ENCODE data around the gene MTARC1.

The MTARC1 gene

GRCh38 chr1:220786337-220787068 is at the start of gene MTARC1:
MTARC1 (plus strand) TSS chr1:220786913; CDS start chr1:220786945, 32 bp downstream.
- no peak for DNase-seq (ENCODE audit: low read depth in 3 of 3, low spot score in 1 of 3)

- no peak for DNase-seq (ENCODE audit: low read depth in 3 of 3, low spot score in 1 of 3)
These were observed 45.4 kb upstream of the MTARC1 start for GRCh38 chr1:220741349-220741748.

GRCh38 chr1:220741825-220742224 is 44.9 kb upstream of the MTARC1 start:
- no peak for DNase-seq (ENCODE audit: low read depth in 3 of 3, low spot score in 1 of 3)

- DNase-seq (ENCODE audit: low read depth in 3 of 3, low spot score in 1 of 3) = no peak
These were observed 44.2 kb upstream of the MTARC1 start for GRCh38 chr1:220742520-220742919.

- DNase-seq (ENCODE audit: low read depth in 3 of 3, low spot score in 1 of 3) = no peak
These were observed 39.9 kb upstream of the MTARC1 start for GRCh38 chr1:220746851-220747250.

GRCh38 chr1:220747437-220748088 is 39.1 kb upstream of the MTARC1 start:
- DNase-seq (ENCODE audit: low read depth in 3 of 3, low spot score in 1 of 3) = no peak

GRCh38 chr1:220748089-220748934 is 38.4 kb upstream of the MTARC1 start, which contains the start of gene MTARC2:
MTARC2 (plus strand) TSS chr1:220748322; CDS start chr1:220748532, 210 bp downstream.
- no peak for DNase-seq (ENCODE audit: low read depth in 3 of 3, low spot score in 1 of 3)

GRCh38 chr1:220748936-220749335 is 37.8 kb upstream of the MTARC1 start:
- DNase-seq (ENCODE audit: low read depth in 3 of 3, low spot score in 1 of 3) = no peak

GRCh38 chr1:220750131-220750515 is 36.6 kb upstream of the MTARC1 start:
- no peak for DNase-seq (ENCODE audit: low read depth in 3 of 3, low spot score in 1 of 3)

GRCh38 chr1:220751111-220751510 is 35.6 kb upstream of the MTARC1 start:
- DNase-seq (ENCODE audit: low read depth in 3 of 3, low spot score in 1 of 3) = no peak

- no peak for DNase-seq (ENCODE audit: low read depth in 3 of 3, low spot score in 1 of 3)
These were observed 32.3 kb upstream of the MTARC1 start for GRCh38 chr1:220754212-220754917.

- DNase-seq (ENCODE audit: low read depth in 3 of 3, low spot score in 1 of 3) = no peak
These were observed 31.8 kb upstream of the MTARC1 start for GRCh38 chr1:220754918-220755295.

- no peak for DNase-seq (ENCODE audit: low read depth in 3 of 3, low spot score in 1 of 3)
These were observed 31.4 kb upstream of the MTARC1 start for GRCh38 chr1:220755309-220755708.

GRCh38 chr1:220757441-220757840 is 29.3 kb upstream of the MTARC1 start:
- no peak for DNase-seq (ENCODE audit: low read depth in 3 of 3, low spot score in 1 of 3)

GRCh38 chr1:220759147-220759546 is 27.6 kb upstream of the MTARC1 start:
- no peak for DNase-seq (ENCODE audit: low read depth in 3 of 3, low spot score in 1 of 3)

GRCh38 chr1:220761688-220762427 is 24.9 kb upstream of the MTARC1 start:
- no peak for DNase-seq (ENCODE audit: low read depth in 3 of 3, low spot score in 1 of 3)

- DNase-seq (ENCODE audit: low read depth in 3 of 3, low spot score in 1 of 3) = no peak
These were observed 22.0 kb upstream of the MTARC1 start for GRCh38 chr1:220764757-220765156.

GRCh38 chr1:220767312-220768125 is 19.2 kb upstream of the MTARC1 start:
- no peak for DNase-seq (ENCODE audit: low read depth in 3 of 3, low spot score in 1 of 3)

GRCh38 chr1:220768126-220768601 is 18.5 kb upstream of the MTARC1 start:
- no peak for DNase-seq (ENCODE audit: low read depth in 3 of 3, low spot score in 1 of 3)
